Measurements from ENCODE around the gene SRXN1. TPM values are rescaled to one million over a fixed set of nuclear protein-coding genes. Genes with fewer than 3 reads are reported as not detected.
A peak's percentile ranks its signal among the peaks of the same experiment; 100 is the strongest.

SRXN1 gene
- total and polyA plus RNA-seq, 9 of the 15 experiments (the other 6 are each of a cell fraction or from before 2014, with no cell fraction given), result 6.8 to 36.4 (median 21.6) TPM

DNA sequence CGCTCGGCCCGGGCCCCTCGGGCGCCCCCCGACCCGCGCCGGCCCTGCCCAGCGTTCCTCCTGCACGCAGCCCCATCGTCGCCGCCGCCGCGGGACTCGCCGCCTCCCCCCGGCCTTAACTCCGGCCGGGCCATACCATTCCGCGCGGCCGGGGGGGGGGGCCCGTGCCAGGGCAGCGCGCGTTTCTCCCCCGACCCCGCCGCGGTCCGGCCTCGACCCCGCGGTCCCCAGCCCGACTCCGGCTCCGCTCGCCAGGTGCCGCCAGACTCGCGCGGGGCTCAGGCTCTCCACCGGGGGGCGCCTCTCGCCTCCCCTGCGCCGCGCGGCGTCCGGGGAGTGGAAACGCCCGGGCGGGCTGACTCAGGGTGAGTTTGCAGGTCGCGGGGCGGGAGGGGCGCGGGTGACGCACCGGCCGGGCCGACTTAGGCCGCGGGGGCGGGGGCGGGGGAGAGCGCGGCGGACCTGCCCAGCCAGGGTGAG is at the start of gene SRXN1 (continued):
- TF ChIP-seq, protein P1, sequence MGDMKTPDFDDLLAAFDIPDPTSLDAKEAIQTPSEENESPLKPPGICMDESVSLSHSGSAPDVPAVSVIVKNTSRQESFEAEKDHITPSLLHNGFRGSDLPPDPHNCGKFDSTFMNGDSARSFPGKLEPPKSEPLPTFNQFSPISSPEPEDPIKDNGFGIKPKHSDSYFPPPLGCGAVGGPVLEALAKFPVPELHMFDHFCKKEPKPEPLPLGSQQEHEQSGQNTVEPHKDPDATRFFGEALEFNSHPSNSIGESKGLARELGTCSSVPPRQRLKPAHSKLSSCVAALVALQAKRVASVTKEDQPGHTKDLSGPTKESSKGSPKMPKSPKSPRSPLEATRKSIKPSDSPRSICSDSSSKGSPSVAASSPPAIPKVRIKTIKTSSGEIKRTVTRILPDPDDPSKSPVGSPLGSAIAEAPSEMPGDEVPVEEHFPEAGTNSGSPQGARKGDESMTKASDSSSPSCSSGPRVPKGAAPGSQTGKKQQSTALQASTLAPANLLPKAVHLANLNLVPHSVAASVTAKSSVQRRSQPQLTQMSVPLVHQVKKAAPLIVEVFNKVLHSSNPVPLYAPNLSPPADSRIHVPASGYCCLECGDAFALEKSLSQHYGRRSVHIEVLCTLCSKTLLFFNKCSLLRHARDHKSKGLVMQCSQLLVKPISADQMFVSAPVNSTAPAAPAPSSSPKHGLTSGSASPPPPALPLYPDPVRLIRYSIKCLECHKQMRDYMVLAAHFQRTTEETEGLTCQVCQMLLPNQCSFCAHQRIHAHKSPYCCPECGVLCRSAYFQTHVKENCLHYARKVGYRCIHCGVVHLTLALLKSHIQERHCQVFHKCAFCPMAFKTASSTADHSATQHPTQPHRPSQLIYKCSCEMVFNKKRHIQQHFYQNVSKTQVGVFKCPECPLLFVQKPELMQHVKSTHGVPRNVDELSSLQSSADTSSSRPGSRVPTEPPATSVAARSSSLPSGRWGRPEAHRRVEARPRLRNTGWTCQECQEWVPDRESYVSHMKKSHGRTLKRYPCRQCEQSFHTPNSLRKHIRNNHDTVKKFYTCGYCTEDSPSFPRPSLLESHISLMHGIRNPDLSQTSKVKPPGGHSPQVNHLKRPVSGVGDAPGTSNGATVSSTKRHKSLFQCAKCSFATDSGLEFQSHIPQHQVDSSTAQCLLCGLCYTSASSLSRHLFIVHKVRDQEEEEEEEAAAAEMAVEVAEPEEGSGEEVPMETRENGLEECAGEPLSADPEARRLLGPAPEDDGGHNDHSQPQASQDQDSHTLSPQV (IDR thresholded peaks at IDR 0.05), result peak; percentile 49; the same call in 1 of the 2 replicates
- TF ChIP-seq ZBTB1 (CRISPR knock-in tag; IDR thresholded peaks at IDR 0.05; ENCODE audit: borderline replicate concordance, low read depth) (peak; percentile 68; the same call in 1 of the 2 replicates), ZNF668 (CRISPR knock-in tag; IDR thresholded peaks at IDR 0.05) (no peak), FIP1L1 (IDR thresholded peaks at IDR 0.05; ENCODE audit: low read depth, low read length, poor library complexity, severe bottlenecking) (peak; percentile 61), NONO (IDR thresholded peaks at IDR 0.05; ENCODE audit: low read depth in 2 of 2, low read length in 1 of 2) (peak; percentile 44 to 97; a peak in 2 of 4 replicates), NCOA2 (IDR thresholded peaks at IDR 0.05; ENCODE audit: partially characterized antibody in 2 of 2) (no peak), PHF8 (IDR thresholded peaks at IDR 0.05; ENCODE audit: borderline replicate concordance, low read length) (peak; percentile 53; the same call in 1 of the 2 replicates), SMC3 (conservative IDR thresholded peaks at IDR 0.05; ENCODE audit: insufficient read depth, low read depth, low read length) (peak; percentile 75), ETS2 (tag; IDR thresholded peaks at IDR 0.05; ENCODE audit: borderline replicate concordance, poor library complexity, severe bottlenecking) (no peak)
- TF ChIP-seq, protein P2, sequence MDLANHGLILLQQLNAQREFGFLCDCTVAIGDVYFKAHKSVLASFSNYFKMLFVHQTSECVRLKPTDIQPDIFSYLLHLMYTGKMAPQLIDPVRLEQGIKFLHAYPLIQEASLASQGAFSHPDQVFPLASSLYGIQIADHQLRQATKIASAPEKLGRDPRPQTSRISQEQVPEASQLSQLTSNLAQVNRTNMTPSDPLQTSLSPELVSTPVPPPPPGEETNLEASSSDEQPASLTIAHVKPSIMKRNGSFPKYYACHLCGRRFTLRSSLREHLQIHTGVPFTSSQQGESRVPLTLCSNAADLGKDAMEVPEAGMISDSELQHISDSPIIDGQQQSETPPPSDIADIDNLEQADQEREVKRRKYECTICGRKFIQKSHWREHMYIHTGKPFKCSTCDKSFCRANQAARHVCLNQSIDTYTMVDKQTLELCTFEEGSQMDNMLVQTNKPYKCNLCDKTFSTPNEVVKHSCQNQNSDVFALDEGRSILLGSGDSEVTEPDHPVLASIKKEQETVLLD (IDR thresholded peaks at IDR 0.05), result no peak

All from K562 (cell line).